ENCODE results near the gene GATAD2B.
"Not testable (repeated sequence)": the region's sequence is repeated elsewhere in the genome, so short reads cannot be mapped to it uniquely, and the experiment has no call there.

GATAD2B gene

GRCh38 chr1:153795934-153796785, 126.6 kb downstream of the GATAD2B start:
- DNase-seq (ENCODE audit: low spot score) = no peak

DNA sequence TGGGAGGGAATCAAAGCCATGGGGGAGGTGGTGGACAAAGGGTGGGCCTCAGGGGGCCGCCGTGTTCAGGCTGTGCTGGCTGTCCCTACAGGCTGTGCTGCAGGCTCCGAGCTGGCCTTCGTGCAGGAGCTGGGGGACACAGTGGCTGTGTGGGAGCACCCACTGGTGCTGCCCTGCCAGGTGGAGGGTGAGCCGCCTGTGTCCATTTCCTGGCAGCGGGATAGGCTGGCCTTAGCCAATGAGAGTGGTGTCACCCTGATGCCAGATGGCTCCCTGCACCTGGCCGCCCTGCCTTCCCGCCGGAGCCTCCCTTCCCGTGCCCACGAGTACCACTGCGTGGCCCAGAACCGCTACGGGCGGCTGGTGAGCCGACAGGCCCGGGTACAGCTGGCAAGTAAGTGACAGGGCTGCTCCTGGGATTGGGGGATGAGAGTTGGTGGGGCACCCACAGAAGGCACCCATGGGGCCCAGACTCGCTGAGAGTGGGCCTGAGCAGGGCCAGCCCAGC, 127.4 kb downstream of the GATAD2B start:
- no peak for DNase-seq (ENCODE audit: low spot score)

- no peak for DNase-seq (ENCODE audit: low spot score)
Observed at GRCh38 chr1:153794624-153795329, 128.0 kb downstream of the GATAD2B start.

DNA sequence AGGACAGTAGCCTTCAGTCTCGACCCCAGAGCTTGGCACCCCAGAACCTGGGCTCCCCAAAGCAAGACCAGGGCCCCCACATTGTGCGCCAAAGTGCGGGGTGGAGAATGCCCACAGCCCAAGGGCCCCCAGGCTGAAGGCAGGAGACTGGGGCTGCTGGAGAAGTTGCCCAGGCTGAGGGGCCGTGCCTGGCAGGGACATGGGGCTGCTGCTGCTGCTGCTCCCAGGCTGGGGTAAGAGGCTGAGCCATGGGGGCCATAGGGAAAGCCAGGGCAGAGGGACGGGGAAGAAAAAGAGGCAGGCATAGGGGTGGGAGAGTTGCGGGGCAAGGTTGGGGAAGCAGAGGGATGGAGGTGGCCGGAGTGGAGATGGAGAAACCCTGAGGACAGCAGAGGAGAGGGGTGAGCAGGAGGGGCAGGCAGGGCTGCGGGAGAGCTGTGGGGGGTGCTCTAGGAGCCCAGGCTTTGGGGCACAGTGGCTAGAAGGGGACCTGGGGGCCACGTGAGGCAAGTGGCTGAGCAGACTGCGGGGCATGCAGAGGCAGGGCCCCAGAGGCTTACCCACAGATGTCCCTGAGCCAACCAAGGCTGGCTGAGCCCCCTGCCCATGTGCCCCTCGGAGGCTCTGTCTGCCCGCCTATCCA, 128.7 kb downstream of the GATAD2B start:
- DNase-seq (ENCODE audit: low spot score) = no peak

- no peak for DNase-seq (ENCODE audit: low spot score)
Observed at GRCh38 chr1:153793261-153793972, 129.4 kb downstream of the GATAD2B start.

DNA sequence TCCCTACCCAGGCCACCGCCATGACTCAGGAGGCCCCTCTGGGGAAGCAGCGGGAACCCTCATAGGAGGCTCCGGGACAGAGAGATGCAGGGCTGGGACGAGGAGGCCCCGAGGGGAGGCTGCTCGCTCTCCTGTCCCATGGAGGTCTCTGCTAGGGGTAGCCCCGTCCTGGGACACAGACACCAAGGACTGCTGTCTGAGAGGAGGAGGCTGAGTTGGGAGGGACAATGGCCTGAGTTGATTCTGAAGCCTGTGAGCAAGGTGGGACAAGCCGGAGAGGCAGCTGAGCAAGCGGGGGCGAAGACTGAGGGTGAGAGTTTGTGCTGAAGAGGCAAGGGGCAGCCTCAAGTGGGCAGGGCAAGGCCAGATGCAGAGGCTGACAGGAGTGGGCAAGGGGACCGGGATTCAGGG, 130.1 kb downstream of the GATAD2B start:
- no peak for DNase-seq (ENCODE audit: low spot score)

DNA sequence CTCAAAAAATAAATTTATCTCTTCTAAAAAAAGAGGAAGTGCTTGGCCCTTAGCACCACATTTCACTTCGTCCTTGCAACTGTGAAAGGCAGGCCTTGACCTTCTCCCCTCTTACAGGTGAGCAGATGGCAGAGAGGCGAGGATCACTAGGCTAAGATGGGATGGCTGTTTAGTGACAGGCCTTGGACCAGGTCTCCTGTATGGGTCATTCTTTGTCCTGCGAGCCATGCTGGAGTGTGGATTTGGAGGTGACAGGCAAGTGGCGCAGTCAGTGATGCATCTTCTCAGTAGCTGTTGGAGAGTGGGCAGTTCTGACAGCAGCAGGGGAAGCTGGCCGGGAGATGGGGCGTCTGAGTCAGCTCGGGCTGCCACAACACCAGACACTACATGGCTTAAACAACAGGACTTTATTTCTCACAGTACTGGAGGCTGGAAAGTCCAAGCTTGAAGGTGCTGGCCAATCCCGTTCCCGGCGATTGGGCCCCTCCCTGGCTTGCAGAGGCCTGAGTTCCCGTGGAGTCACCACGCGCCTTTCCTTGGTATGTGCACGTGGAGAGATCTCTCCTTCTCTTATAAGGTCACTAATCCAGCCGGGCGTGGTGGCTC, 131.0 kb downstream of the GATAD2B start:
- DNase-seq (ENCODE audit: low spot score) = peak; percentile 24

GRCh38 chr1:153790966-153791647, 131.7 kb downstream of the GATAD2B start:
- DNase-seq (ENCODE audit: low spot score) = no peak

DNA sequence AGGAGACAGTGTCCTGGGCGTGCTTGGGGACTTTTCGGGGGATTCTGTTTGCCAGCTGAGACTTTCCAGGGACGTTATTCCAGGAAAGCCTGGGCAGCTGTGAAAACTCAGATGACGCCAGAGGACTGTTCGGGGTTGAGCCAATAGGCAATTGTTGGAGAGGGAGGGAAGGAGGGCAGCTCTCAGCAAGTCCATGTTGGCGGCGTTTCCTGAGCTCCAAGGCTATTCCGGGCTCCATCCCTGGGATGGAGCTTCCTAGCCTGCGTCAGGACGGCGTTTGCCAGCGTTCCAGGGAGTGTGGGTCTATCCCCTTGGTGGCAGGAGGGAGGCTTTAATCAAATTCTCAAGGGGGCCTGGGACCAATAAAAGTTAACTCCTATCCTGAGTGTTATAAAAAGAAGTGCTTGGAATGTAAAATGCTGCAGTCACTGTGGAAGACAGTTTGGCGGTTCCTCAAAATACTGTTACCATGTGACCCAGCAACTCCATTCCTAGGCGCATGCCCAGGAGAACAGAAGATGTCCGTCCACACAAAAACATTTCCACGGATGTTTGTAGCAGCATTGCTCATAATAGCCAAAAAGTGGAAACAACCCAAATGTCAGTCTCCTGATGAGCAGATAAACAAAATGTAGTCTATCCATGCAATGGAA, 132.3 kb downstream of the GATAD2B start:
- DNase-seq (ENCODE audit: low spot score) = no peak

DNA sequence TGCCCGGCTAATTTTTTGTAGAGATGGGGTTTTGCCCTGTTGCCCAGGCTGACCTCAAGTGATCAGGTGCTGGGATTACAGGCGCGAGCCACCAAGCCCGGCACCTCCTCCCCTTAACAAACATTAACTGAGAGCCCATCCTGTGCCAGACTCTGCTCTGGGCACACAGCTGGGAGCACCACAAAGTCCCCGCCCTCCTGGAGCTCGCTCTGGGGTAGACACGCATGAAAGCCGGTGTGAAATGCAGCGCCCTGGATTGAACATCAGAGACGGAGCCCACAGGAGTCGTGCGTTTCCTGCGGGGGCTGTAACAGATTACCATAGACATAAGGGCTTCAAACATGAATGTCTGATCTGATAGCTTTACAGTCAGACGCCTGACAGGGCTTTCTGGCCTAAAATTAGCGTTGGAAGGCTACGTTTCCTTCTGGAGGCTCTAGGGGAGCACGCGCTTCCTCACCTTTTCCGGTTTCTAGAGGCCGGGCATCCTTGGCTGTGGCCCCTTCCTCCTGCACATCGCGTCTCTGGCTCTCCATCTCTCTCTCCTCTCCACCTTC, 133.2 kb downstream of the GATAD2B start:
- DNase-seq (ENCODE audit: low spot score) = no peak

DNA sequence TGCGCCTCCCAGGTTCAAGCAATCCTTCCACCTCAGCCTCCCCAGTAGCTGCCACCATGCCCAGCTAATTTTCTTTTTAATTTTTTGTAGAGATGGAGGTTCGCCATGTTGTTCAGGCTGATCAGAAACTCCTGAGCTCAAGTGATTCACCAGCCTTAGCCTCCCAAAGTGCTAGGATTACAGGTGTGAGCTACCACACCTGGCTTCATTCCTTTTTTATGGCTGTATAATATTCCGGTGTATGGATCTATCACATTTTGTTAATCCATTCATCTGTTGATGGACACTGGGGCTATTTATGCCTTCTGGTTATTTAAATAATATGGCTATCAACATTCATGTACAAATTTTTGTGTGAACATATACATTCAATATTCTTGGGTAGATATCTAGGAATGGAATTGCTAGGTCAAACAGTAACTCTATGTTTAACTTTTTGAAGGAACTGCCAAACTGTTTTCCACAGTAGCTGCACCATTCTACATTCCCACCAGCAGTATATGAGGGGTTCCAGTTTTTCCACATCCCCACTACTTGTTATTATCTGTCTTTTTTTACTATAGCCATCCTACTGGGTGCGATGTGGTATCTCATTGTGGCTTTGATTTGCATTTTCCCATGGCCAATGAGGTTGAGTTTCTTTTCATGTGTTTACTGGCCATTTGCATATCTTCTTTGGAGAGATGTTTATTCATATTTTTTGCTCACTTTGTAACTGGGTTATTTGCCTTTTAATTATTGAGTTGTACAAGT, 136.6 kb downstream of the GATAD2B start:
- no peak for DNase-seq (ENCODE audit: low spot score)

DNA sequence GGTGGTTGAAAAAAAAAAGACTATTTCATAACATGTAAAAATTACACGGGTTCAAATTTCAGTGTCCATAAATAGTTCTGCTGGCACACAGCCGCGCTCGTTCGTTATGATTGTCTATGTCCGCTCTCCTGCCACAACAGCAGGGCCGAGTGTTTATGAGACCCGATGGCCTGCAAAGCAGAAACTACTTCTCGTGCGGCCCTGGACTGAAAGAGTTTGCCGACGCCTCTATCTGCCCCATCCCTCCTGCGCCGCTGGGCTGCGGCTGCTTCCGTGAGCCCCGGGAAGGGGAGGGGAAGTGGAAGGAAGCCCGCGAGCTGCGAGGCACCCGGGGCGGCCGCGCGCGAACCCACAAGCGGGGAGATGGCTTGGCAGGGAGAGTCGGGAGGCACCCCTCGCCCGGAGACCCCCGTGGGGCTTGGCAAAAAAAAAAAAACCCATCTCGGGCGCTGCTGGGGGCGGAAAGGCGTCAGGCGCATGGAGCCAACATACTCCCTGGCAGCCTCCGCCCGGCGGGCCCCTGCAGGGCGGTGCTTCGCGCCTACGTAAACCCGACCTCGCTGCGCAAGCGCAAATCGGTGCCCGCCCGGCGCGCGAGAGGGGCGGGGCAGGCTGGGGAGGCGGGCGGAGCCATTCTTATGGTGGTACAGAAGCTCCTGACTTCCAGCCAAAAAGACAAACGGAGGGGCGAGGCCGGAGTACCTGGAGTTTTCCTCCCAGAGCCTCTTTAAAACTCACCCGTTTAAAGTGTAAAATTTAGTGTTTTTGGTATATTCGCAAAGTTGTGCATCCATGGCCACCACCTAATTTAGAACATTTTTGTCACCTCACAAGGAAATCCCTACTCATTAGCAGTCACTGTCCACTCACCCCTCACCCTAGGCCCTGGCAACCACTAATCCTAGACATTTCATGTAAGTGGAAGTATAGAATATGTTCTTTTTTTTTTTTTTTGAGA, 139.3 kb downstream of the GATAD2B start:
- peak; percentile 97 for DNase-seq (ENCODE audit: low spot score)

- not testable (repeated sequence) for DNase-seq (ENCODE audit: low spot score)
Observed at GRCh38 chr1:153782648-153783047, 140.1 kb downstream of the GATAD2B start.

GRCh38 chr1:153780551-153780950, 142.2 kb downstream of the GATAD2B start:
- no peak for DNase-seq (ENCODE audit: low spot score)

GRCh38 chr1:153779781-153780541, 142.8 kb downstream of the GATAD2B start:
- DNase-seq (ENCODE audit: low spot score) = no peak

DNA sequence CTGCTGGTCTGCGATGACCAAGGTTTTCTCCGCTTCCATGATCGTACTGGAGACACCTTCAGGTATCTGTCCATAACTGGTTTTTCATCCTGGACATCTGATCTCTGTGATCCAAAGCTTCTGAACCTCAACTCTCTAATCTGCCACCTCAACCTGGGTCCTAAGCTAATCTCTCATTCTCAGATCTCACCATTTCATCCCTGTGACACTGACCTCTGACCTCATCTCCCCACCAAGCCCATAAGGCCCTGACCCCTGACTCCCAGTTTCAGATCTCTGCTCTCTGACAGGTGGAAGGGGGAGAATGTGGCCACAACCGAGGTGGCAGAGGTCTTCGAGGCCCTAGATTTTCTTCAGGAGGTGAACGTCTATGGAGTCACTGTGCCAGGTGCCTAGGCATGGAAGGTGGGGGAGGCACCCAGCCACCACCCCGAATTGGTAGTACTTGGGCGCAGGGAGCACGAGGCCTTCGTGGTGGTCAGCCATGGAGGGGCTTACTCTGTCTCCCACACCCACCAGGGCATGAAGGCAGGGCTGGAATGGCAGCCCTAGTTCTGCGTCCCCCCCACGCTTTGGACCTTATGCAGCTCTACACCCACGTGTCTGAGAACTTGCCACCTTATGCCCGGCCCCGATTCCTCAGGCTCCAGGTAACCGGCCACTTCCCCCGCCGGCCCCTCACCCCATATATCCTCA, 143.8 kb downstream of the GATAD2B start:
- no peak for DNase-seq (ENCODE audit: low spot score)

Measured in COLO829 (cell line).